HG03521 (cell line): ENCODE results near the gene RETREG3.

Experiments used
- ATAC-seq: cut with Tn5 transposase; IDR thresholded peaks from one replicate; pipeline ENCODE4 v1.9.1; 2021; ENCODE audit warnings: mild to moderate bottlenecking, moderate library complexity; ENCODE audit not compliant: unreplicated experiment

Gene RETREG3

GRCh38 chr17:42536372-42537155 is 72.6 kb downstream of the RETREG3 start:
- peak; percentile 51 for ATAC-seq

- peak; percentile 79 for ATAC-seq
Measured at GRCh38 chr17:42536048-42536371, 73.2 kb downstream of the RETREG3 start, which contains the start of gene NAGLU. Gene NAGLU (plus strand): TSS chr17:42536241. CDS start chr17:42536273, 32 bp downstream.

GRCh38 chr17:42535155-42536047 is 73.8 kb downstream of the RETREG3 start:
- no peak for ATAC-seq

GRCh38 chr17:42531455-42532354 is 77.5 kb downstream of the RETREG3 start:
- no peak for ATAC-seq

GRCh38 chr17:42530952-42531454 is 78.2 kb downstream of the RETREG3 start:
- ATAC-seq, result no peak
